ENCODE data around the gene KCNK16.

DNA sequence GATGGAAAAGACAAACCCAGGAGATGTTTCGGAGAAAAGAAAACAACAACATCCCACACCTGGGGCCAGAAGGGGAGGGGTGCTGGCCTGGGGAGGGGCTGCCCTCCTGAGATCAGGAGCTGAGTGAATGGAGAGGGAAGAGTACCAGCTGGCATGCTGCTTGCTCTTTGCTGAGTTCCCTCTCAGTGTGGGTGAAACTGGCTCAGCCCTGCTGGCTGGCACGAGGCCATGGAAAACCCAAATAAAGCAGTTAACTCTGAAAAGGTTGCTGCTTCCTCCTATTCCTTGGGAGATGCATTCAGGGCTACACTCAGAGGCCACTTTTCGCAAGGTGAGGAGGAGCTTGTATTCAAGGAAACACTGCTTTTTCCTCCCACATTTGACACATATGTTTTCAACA is 8.0 kb upstream of the KCNK16 start:
- TF ChIP-seq, protein P1, sequence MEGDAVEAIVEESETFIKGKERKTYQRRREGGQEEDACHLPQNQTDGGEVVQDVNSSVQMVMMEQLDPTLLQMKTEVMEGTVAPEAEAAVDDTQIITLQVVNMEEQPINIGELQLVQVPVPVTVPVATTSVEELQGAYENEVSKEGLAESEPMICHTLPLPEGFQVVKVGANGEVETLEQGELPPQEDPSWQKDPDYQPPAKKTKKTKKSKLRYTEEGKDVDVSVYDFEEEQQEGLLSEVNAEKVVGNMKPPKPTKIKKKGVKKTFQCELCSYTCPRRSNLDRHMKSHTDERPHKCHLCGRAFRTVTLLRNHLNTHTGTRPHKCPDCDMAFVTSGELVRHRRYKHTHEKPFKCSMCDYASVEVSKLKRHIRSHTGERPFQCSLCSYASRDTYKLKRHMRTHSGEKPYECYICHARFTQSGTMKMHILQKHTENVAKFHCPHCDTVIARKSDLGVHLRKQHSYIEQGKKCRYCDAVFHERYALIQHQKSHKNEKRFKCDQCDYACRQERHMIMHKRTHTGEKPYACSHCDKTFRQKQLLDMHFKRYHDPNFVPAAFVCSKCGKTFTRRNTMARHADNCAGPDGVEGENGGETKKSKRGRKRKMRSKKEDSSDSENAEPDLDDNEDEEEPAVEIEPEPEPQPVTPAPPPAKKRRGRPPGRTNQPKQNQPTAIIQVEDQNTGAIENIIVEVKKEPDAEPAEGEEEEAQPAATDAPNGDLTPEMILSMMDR (conservative IDR thresholded peaks at IDR 0.05; ENCODE audit: low read length), result no peak
- TF ChIP-seq EZH2phosphoT487 (IDR thresholded peaks at IDR 0.05; ENCODE audit: borderline replicate concordance), result no peak

Measured in Loucy (cell line).